HS-5 (cell line): ENCODE data around the gene NPPA.

Experiments used
- DNase-seq: peaks from one replicate; pipeline ENCODE4 v3.0.0-alpha.2; 2012; ENCODE audit warnings: low read depth

NPPA gene

GRCh38 chr1:11874258-11874562 is 26.6 kb upstream of the NPPA start:
- DNase-seq = no peak

GRCh38 chr1:11873395-11874257 is 26.0 kb upstream of the NPPA start:
- DNase-seq = no peak

- DNase-seq = no peak
Observed at GRCh38 chr1:11872545-11872944, 25.0 kb upstream of the NPPA start.

- DNase-seq = no peak
Observed at GRCh38 chr1:11869650-11870207, 22.1 kb upstream of the NPPA start.

GRCh38 chr1:11869104-11869503 is 21.5 kb upstream of the NPPA start:
- DNase-seq = no peak

- DNase-seq = no peak
Observed at GRCh38 chr1:11868331-11868980, 20.9 kb upstream of the NPPA start.

- no peak for DNase-seq
Observed at GRCh38 chr1:11862890-11863289, 15.3 kb upstream of the NPPA start.

GRCh38 chr1:11860587-11860986 is 13.0 kb upstream of the NPPA start:
- no peak for DNase-seq

GRCh38 chr1:11860083-11860482 is 12.5 kb upstream of the NPPA start:
- DNase-seq = no peak

GRCh38 chr1:11858968-11859871 is 11.6 kb upstream of the NPPA start:
- no peak for DNase-seq

- no peak for DNase-seq
Observed at GRCh38 chr1:11858613-11858967, 11.0 kb upstream of the NPPA start, which contains the start of gene NPPB. Gene NPPB (minus strand): TSS chr1:11858945. CDS start chr1:11858833, 112 bp downstream.

GRCh38 chr1:11858158-11858557 is 10.6 kb upstream of the NPPA start:
- DNase-seq = no peak

GRCh38 chr1:11857164-11857851 is 9.7 kb upstream of the NPPA start:
- no peak for DNase-seq

GRCh38 chr1:11856698-11857097 is 9.1 kb upstream of the NPPA start:
- no peak for DNase-seq

- no peak for DNase-seq
Observed at GRCh38 chr1:11855430-11855829, 7.8 kb upstream of the NPPA start.

GRCh38 chr1:11854519-11854918 is 6.9 kb upstream of the NPPA start:
- DNase-seq = no peak

- DNase-seq = no peak
Observed at GRCh38 chr1:11851180-11851579, 3.6 kb upstream of the NPPA start.

GRCh38 chr1:11850156-11850555 is 2.6 kb upstream of the NPPA start:
- no peak for DNase-seq

- DNase-seq = no peak
Observed at GRCh38 chr1:11848373-11848700, 754 bp upstream of the NPPA start.

- DNase-seq = no peak
Observed at GRCh38 chr1:11845641-11846335, 1.8 kb downstream of the NPPA start.
